Stimulated activated CD8-positive, alpha-beta memory T cell treated with anti-CD3 and anti-CD28 coated beads, Interleukin-12 subunit alpha, Interleukin-12 subunit beta, amount 100 ng/mL, for 4 hours (primary cell): ENCODE measurements around the gene WDR5B.
A peak's percentile ranks its signal among the peaks of the same experiment; 100 is the strongest.
"Not testable (repeated sequence)": the region's sequence is repeated elsewhere in the genome, so short reads cannot be mapped to it uniquely, and the experiment has no call there.

Experiments used
- DNase-seq: peaks from one replicate; pipeline ENCODE4 v3.0.0-alpha.2; 2020; ENCODE audit warnings: low read depth

WDR5B gene

DNA sequence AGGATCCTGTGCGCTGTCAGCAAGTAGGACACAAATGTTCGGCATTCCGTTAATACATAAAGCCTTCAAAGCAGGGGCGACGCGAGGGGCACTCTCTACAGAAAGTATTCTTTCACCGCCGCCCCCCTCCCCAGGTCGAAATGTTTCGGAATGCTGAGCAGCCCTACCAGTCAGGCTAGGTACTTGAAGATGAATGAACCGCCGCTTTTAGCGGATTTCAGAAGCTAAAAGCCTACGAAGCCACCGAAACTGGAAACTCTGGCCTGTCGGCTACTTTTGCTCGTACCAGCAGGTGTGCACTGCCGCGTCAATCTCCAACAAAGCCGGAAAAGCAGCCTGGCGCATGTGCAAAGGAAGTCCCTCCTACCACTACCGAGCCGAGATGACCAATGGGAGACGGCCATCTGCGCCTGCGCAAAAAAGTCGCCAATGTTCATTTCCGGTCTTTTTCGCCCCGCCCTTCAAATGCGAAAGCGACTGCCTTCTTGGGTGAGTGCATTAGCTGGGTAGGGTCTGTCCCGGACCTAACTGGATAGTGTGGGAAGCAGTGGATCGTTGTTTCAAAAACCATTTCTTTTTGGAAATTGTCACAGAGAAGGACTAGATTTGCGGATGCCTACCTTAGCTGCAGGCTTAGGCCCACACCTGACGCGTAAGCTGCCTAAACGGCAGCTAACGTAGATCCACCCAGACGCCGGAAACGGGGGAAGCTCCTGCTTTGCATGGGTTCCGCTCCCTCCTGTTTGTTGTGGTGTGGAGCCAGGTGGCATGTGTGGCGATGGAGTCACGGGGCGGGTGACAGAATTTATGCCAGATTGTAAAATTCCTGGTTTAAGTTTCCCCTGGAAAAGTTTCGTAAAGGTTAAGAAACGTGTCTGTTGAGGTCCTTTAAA is at the start of gene WDR5B:
WDR5B (minus strand) TSS at position 301 of the 893 bp plus-strand sequence. CDS start 534 bp downstream, outside the sequence.
- DNase-seq: peak; percentile 97

DNA sequence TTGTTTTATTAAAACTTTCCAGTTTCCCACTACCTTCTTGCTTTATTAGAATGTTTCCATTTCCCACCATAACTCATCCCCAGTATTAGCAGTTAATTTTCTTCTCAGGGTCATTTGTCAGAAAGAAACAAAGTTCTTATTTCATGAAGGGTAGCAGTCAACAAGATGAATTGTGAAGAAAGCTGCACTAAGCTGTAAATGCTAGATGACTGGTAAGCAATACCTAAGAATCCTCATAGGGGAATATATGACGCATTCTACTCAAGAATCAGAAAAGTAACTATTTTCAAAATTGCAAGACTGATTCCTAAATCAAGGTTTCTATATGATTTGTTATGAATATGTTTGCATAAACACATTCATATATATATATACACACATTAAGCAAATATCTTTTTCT is 48.8 kb upstream of the WDR5B start:
- no peak for DNase-seq

GRCh38 chr3:122462406-122462805 is 46.5 kb upstream of the WDR5B start:
- no peak for DNase-seq

- no peak for DNase-seq
Observed at GRCh38 chr3:122461806-122462205, 45.9 kb upstream of the WDR5B start.

GRCh38 chr3:122458992-122459391 is 43.1 kb upstream of the WDR5B start:
- DNase-seq: no peak

DNA sequence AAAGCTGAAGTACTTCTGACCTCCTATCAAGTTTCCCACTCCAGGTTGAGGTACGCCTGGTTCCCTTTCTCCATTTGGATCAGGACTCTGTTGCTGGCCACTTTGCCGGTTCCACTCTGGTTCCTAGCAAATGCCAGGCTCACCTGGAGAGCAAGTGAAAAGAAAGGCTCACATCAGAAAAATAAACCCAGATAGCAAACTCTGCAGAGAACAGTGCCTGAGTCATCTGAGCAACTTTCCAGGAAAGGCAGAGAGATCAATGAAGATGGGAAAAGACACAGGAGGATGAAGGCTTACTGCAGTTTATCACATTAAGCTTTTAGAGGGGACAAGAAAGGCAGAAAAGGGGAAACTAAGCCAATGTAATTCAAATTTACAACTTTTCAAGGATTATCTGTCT is 41.8 kb upstream of the WDR5B start:
- no peak for DNase-seq

- no peak for DNase-seq
Observed at GRCh38 chr3:122456074-122456473, 40.2 kb upstream of the WDR5B start.

DNA sequence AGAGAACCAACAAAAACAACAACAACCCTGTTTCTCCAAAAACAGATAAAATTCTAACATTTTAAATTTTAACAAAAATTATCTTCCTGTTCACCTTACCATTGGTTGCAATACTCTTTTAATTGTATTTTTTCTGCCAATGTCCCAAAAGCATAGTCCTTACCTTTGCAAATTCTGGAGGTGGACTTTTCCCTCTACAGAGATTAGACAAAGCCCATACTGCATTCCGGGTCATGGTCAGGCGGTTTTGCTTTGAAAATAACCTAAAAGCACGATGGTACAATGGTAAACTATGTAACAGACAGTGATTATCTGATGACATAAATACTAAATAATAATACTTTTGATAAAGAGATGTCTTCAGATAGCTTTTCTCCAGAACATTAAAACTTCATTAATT is 35.5 kb upstream of the WDR5B start:
- DNase-seq: no peak

GRCh38 chr3:122448218-122448617 is 32.4 kb upstream of the WDR5B start:
- not testable (repeated sequence) for DNase-seq

DNA sequence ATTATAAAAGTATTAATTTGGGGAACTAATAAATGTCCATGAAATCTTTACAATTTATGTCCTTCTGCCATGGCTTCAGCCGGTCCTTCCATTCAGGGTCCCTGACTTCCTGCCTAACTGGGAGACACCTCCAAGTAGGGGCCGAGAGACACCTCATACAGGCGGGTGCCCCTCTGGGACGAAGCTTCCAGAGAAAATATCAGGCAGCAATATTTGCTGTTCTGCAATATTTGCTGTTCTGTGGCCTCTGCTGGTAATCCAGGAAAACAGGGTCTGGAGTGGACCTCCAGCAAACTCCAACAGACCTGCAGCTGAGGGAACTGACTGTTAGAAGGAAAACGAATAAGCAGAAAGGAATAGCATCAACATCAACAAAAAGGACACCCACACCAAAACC is 28.6 kb upstream of the WDR5B start:
- DNase-seq: not testable (repeated sequence)

- DNase-seq: not testable (repeated sequence)
Observed at GRCh38 chr3:122443762-122444490, 28.1 kb upstream of the WDR5B start.

GRCh38 chr3:122443090-122443489 is 27.2 kb upstream of the WDR5B start:
- DNase-seq: no peak

GRCh38 chr3:122435950-122436349 is 20.1 kb upstream of the WDR5B start:
- DNase-seq: no peak

DNA sequence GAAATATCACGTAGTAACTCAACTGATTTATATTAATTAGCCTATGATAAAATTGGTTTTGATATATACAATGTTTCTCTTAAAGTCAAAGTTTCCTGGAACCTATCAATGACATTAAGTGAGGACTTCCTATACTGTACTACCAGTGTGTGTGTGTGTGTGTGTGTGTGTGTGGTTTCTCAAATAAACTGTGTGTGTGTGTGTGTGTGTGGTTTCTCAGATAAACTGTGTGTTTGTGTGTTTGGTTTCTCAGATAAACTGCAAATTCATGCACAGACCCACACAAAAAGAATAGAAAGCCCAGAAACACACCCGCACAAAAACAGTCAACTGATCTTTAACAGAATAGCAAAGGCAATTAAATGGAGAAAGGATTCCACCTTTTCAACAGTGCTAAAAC is 14.5 kb upstream of the WDR5B start:
- DNase-seq: no peak

GRCh38 chr3:122427857-122428471 is 12.1 kb upstream of the WDR5B start:
- DNase-seq: no peak

DNA sequence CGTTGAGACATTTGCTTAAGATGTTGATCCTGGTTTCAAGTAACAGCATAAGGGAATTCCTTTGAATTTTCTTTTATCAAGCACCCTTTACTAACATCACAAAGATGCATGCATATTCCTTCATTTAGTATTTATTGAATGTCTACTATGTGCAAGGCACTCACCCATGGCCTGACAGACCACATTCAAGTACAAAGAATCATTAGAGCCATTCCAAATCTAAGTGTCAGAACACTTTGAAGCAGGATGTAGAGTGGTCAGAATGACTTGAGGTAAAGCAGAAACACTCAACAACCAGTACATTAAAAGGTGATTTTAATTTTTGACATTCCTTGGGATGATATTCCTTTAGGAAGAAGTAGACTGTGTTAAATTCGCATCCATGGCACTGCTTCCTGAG is 6.0 kb upstream of the WDR5B start:
- DNase-seq: no peak

DNA sequence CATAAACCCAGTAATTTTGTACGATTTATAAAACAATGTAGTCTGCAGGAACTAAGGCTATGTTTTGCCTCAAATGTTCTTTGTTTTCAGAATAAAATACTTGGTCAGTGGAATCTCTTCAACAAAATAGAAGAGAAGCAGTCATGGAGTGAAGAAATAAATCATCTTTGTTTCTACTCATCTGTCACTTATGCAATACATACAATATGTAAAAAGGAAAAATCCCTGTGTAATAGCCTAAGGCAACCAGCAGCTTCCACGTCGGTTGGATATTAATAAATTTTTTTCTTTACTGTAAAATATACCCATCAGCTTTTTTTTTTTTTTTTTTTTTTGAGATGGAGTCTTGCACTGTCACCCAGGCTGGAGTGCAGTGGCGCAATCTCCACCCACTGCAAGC is 5.2 kb upstream of the WDR5B start:
- DNase-seq: no peak

DNA sequence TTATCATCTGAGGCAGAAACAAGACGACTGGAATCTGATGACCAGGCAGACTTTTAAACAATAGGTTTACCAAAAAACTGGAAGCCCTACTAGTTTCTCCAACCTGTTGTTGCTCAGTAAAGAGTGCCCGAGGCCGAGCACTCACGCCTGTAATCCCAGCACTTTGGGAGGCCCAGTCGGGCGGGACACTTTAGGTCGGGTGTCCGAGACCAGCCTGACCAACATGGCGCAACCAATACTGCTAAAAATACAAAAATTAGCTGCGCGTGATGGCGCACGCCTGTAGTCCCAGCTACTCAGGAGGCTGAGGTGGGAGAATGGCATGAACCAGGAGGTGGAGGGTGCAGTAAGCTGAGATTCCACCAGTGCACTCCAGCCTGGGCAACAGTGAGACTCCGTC is 1.1 kb upstream of the WDR5B start:
- no peak for DNase-seq

DNA sequence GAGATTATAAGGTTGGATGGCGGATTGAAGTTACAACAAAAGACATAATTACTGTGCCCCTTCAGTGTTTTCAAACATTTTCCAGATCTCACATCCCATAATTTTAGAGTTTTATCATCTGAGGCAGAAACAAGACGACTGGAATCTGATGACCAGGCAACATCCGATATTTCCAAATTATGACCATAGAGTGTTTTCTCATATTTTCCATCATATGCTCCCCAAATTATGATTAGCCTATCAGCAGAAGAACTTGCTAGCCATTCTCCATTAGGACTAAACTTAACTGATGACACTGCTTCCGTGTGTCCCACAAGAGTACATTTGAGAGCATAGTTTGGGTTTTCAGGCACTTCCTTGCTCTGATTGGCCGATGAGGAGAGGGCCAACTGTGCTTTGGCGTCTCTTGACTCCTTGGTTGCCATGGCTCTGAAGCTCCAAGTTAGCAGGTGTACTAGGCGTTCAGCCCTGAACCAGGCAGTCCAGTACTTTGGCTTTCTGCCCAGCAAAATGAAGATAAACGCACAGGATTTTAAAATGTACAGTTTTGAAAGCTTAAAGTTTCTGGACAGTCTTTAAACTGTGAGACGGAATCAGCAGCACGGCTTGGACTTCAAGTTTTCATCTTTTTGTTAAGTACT is 638 bp downstream of the WDR5B start:
- no peak for DNase-seq

DNA sequence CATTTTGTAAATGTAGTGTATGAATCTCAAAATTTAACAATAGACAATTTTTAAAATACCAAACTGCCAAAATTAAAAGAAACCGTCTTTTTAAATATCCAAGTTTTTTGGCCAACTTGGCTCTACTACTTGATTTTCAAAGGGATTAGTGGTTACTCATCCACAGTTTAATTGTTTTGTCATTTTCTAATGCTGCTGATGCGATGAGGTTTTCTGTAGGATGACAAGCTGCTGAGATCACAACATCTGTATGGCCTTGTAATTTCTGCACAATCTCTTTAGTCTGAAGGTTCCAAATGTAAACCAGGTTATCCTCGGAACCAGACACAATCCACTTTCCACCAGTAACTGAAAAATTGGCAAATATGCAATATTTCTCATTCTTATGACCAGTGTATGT is 1.5 kb downstream of the WDR5B start:
- no peak for DNase-seq

- DNase-seq: no peak
Observed at GRCh38 chr3:122410639-122411038, 5.2 kb downstream of the WDR5B start.

- DNase-seq: no peak
Observed at GRCh38 chr3:122410111-122410510, 5.8 kb downstream of the WDR5B start.
